Activated CD4-positive, CD25-positive, alpha-beta regulatory T cell (primary cell): ENCODE results near the gene MUC2.
"Not testable (repeated sequence)": the region's sequence is repeated elsewhere in the genome, so short reads cannot be mapped to it uniquely, and the experiment has no call there.

Experiments used
- DNase-seq, 4 experiments: peaks; one replicate each; lab custom pipeline; 2025; lab: John Stamatoyannopoulos, UW

The MUC2 gene

DNA sequence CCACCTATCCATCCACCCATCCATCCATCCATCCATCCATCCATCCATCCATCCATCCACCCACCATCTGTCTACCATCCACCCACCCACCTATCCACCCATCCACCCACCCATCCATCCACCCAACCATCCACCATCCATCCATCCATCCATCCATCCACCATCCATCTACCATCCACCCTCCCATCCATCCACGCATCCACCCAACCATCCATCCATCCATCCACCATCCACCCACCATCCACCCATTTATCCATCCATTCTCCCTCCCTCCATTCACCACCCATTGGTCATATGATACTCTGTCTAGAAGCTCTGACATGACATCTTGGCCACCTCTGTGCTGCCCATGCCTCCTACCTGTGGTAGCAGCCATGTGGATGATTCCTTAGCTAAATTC, 31.7 kb downstream of the MUC2 start:
- DNase-seq = no peak

- DNase-seq = no peak
Measured at GRCh38 chr11:1107316-1108245, 32.9 kb downstream of the MUC2 start.

GRCh38 chr11:1108246-1108900, 33.7 kb downstream of the MUC2 start:
- DNase-seq = no peak

DNA sequence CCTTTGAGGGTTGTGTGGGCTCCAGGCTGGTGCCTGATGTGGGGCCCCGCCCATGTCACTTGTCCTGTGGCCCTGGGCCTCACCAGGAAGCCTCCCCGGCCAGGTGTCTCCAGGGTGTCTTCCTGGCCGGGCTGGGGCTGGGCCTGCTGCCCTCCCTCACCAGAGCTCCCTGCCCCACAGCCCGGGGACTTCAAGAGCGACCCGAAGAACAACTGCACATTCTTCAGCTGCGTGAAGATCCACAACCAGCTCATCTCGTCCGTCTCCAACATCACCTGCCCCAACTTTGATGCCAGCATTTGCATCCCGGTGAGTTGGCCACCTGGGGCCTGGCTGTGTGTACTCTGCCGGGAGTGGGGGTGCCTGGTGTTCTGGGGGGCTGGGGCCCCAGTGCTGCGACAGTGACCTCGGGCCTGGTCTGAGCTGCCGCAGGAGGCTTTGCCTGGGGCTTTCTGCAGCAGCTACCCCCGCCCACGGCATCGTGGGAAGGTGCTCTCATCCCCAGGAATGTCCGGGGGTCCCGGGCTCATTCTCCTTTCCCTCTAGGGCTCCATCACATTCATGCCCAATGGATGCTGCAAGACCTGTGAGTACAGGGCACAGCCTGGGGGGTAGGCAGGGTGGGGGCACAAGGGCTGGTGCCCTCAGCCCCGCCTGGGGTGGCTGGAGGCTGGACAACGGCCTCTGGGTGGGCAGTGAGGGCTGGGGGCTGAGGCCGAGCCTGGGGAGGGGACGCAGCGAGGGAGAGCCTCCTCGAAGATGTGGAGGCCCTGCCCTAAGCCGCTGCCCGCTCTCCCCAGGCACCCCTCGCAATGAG, 34.6 kb downstream of the MUC2 start:
- no peak for DNase-seq

DNA sequence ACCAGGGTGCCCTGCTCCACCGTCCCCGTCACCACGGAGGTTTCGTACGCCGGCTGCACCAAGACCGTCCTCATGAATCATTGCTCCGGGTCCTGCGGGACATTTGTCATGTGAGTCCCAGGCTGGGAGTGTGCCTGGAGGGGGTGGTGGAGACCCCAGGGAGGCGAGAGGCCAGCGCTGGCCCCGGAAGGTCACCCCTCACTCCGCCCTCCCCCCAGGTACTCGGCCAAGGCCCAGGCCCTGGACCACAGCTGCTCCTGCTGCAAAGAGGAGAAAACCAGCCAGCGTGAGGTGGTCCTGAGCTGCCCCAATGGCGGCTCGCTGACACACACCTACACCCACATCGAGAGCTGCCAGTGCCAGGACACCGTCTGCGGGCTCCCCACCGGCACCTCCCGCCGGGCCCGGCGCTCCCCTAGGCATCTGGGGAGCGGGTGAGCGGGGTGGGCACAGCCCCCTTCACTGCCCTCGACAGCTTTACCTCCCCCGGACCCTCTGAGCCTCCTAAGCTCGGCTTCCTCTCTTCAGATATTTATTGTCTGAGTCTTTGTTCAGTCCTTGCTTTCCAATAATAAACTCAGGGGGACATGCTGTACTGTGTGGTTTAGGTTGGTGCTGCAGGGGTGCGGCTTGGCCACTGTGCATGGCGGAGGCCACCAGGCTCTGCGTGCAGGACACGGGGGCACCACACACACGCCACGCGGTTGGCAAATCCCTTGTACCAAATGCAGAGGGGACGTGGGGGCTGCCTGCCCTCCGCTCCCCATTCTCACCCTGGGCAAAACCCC, 35.4 kb downstream of the MUC2 start:
- DNase-seq = no peak

GRCh38 chr11:1111545-1112212, 37.0 kb downstream of the MUC2 start:
- DNase-seq = no peak

DNA sequence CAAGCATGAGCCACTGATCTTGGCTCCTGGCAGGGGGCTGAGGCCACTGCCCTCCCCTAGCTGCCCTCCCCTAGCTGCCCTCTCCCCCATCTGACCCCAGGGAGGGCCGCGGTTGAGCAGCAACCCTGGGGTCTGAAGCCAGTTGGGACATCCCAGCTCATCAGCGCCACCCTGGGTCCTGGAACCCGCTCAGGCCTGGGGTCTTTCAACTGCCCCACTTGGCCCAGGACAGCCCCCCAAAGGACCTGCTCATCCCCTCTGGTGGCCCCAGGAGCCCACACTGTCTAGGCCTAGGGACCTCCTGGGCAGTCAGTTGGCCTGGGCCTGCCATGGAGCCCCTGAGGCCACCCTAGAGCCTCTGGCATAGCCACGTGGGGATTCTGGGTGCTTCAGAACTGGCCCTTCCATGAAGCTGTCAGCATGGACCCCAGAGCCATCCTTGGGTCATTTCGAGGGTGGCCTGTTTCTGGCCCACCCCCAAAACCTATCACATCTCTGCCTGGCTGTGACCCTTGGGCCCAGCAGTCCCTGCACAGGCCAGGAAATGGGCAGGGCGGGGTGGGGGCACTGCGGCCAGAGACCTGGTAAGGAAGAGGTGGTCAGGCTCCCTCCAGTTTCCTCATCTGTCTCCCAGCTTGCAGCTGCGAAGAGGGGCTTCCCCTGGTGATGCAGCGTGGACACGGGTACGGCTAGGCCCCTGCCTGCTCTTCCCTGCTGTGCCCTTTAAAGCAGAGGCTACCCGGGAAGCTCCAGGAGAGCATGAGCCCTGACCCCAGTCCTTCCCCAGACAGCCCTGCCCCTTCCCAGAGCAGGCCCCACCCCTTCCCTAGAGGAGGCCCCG, 37.9 kb downstream of the MUC2 start:
- no peak for DNase-seq

DNA sequence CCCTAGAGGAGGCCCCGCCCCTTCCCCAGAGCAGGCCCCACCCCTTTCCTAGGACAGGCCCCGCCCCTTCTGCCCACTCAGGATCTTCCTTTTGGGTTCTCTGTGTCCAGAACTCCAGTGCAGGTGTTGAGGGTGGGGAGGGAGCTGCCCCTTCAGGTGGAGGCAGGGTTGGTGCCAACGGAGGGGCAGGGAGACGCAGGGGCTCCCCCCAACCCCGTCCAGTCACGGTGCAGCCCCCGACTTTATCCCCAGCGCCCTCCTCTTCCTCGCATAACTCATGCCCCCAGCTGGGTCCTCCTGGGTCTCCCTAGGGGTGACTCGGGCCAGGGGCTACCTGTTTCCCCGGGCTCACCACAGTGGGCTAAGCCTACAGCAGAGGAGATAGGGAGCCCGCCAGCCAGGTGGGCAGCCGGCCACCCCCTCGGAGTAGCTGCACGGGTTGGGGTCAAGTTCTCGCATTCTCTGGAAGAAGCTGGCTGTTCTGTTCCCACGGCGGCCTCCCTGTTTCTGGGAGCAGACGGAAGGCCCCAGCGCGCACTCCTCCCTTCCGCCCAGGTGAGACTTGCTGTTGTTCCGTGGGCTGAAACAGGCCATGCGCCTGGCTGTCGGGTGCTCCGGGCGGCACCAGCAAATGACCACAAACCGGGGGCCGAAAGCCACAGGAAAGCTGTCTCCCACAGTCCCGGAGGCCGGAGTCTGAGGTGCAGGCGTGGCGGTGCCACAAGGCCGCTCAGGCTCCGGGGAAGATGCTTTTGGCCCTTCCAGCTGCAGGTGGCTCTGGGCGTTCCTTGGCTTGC, 38.9 kb downstream of the MUC2 start:
- DNase-seq = no peak

DNA sequence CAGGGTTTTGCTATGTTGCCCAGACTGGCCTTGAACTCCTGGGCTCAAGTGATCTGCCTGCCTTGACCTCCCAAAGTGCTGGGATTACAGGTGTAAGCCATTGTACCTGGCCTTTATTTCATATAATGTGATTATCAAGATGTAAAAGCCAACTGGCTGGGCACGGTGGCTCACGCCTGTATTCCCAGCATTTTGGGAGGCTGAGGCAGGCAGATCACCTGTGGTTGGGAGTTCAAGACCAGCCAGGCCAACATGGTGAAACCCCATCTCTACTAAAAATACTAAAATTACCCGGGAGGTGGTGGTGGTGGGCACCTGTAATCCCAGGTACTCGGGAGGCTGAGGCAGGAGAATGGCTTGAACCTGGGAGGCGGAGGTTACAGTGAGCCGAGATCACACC, 40.6 kb downstream of the MUC2 start:
- not testable (repeated sequence) for DNase-seq

GRCh38 chr11:1116104-1116503, 41.4 kb downstream of the MUC2 start:
- no peak for DNase-seq

GRCh38 chr11:1116666-1117390, 42.2 kb downstream of the MUC2 start:
- DNase-seq = no peak

- DNase-seq = no peak
Measured at GRCh38 chr11:1117992-1118391, 43.3 kb downstream of the MUC2 start.

DNA sequence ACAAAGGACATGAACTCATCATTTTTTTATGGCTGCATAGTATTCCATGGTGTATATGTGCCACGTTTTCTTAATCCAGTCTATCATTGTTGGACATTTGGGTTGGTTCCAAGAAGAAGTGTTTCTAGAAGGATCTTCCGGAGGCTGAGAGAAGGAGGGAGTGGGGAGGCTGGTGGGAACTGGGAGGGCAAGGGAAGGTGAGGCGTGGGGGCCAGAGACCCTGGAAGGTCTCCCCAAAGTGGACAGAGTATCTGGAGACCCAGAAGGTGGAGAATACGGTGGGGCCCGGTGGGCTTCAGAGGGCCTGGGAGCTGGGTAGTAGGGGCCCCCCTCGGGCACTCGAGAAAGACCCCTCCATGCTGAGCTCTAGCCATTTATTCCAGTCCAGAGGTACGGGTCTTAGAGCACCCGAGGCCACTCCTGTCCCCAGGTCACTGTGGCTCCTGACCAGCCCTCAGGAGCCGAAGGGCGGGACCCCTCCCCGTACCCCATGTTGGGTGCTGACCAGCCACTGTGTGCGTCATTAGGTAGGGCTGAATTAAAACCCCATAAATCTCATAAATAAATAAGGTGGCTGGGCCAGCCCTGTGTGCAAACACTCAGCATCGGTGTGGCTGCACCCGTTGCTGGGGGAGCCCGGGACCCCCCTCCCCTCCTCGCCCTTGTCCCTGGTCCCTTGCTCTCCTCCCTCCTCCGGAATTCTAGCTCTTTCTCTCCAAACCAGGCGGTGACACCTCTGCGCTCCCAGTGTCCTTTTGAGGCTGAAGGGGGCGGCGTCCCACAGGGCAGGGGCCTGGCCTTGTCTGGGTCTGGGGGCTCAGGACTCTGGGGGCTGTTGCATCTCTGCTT, 44.3 kb downstream of the MUC2 start:
- no peak for DNase-seq

DNA sequence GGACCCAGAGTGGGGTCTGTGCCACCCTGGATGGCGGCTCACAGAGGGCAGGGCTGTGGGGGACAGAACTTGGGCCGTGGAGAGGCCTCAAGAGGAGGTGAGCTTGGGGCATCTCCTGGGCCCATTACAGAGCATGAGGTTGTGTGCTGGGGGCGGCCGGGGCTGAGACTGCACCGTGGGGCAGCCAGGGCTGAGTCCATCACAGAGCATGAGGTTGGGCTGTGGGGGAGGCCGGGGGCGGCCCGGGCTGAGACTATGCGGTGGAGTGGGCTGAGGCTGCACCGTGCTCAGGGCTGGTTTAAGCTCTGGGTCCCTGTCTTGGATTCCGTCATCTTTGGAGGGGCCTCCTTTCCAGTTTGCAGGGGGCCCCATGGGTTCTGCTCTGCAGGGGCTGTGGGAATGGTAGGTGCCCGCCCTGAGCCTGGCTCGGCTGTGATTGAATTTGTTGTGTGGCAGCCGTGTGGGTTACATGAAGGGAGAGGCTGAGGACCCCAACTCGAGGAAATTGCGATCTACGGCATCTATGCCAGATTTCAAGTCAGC, 45.0 kb downstream of the MUC2 start:
- DNase-seq = no peak

DNA sequence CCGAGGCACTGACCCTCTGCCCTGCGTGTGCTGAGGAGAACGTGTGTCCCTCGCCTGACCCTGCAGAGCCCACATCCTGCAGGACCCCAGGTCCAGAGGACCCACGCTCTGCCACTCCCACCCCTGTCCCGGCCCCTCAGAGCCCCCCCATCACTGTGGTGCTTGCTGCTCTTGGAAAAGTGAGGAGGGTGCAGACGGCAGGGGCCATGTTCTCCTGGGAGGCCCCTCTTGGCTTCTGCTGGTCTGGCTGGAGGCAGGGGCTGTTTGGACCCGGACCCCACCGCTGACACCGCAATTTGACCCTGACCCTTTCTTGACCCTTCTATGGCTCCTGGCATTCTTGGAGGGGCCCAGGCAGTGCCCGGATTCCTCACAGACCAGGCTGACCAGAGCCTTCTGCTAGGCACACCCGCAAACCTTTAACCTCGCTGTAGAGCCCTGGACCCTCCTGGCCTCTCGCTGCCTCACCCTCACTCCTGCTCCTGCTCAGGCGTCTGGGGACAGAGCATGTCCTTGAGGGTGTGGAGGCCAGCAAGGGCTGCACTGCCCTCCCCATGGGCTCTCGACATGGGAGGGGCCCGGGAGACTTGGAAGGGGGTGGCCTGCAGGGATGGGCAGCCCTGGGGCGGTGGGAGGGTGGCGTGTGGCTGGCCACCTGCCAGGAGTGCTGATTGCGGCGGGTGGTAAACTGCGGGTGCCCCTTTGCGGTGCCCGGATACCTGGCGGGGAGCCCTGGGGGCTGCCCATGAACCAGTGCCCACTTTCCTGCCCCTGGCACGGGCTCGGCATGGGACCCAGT, 46.1 kb downstream of the MUC2 start:
- no peak for DNase-seq

GRCh38 chr11:1121331-1121812, 46.7 kb downstream of the MUC2 start:
- DNase-seq = no peak
